Fibroblast of villous mesenchyme (primary cell): Measurements from ENCODE around the gene MSI2. TPM values are rescaled to one million over a fixed set of nuclear protein-coding genes. Genes with fewer than 3 reads are reported as not detected.

Experiments used
- DNase-seq: peaks from one replicate; pipeline ENCODE4 v3.0.0-alpha.2; 2010; ENCODE audit warnings: low read depth
- H3K4me3 ChIP-seq: 2 replicates; pipeline ENCODE4 v1.5.1; 2011; ENCODE audit warnings: low read depth, mild to moderate bottlenecking, low read length
- CTCF ChIP-seq: IDR thresholded peaks from 2 replicates; pipeline ENCODE4 v1.5.1; 2012; ENCODE audit warnings: low read depth, mild to moderate bottlenecking, low read length; ENCODE audit not compliant: insufficient read depth
- total RNA-seq: library from RNA; depleted of rRNA; stranded (reverse); fragments of >200 nt; gene quantifications from 2 replicates; pipeline ENCODE4 v1.2.3, GENCODE V29; 2012

Gene MSI2
- total RNA-seq, 1 donor: 50.1 TPM

- DNase-seq: no peak
- no peak for TF ChIP-seq CTCF
Measured at GRCh38 chr17:57566721-57567120, 310.4 kb downstream of the MSI2 start.

GRCh38 chr17:57567251-57567650, 310.9 kb downstream of the MSI2 start:
- TF ChIP-seq CTCF: no peak

More at GRCh38 chr17:57566721-57567120, 310.4 kb downstream of the MSI2 start:
- H3K4me3 ChIP-seq: no peak overlapping the region

GRCh38 chr17:57568340-57568739, 312.0 kb downstream of the MSI2 start:
- no peak overlapping the region for H3K4me3 ChIP-seq
- no peak for TF ChIP-seq CTCF
- DNase-seq: no peak

More at GRCh38 chr17:57567251-57567650, 310.9 kb downstream of the MSI2 start:
- H3K4me3 ChIP-seq: no peak overlapping the region
- no peak for DNase-seq

GRCh38 chr17:57569021-57569420, 312.7 kb downstream of the MSI2 start:
- DNase-seq: no peak
- H3K4me3 ChIP-seq: no peak overlapping the region
- no peak for TF ChIP-seq CTCF

GRCh38 chr17:57569853-57570252, 313.5 kb downstream of the MSI2 start:
- H3K4me3 ChIP-seq: no peak overlapping the region
- DNase-seq: peak; percentile 53
- TF ChIP-seq CTCF: no peak

GRCh38 chr17:57570724-57571344, 314.5 kb downstream of the MSI2 start:
- no peak for TF ChIP-seq CTCF
- DNase-seq: no peak
- H3K4me3 ChIP-seq: no peak overlapping the region

GRCh38 chr17:57572062-57572461, 315.7 kb downstream of the MSI2 start:
- no peak for DNase-seq
- no peak overlapping the region for H3K4me3 ChIP-seq
- TF ChIP-seq CTCF: no peak
